ENCODE measurements around the gene PARD3. TPM values are rescaled to one million over a fixed set of nuclear protein-coding genes. Genes with fewer than 3 reads are reported as not detected.

Gene PARD3
- total and polyA plus RNA-seq, 2 experiments from 2014 or later: 47.2 to 59.7 TPM

DNA sequence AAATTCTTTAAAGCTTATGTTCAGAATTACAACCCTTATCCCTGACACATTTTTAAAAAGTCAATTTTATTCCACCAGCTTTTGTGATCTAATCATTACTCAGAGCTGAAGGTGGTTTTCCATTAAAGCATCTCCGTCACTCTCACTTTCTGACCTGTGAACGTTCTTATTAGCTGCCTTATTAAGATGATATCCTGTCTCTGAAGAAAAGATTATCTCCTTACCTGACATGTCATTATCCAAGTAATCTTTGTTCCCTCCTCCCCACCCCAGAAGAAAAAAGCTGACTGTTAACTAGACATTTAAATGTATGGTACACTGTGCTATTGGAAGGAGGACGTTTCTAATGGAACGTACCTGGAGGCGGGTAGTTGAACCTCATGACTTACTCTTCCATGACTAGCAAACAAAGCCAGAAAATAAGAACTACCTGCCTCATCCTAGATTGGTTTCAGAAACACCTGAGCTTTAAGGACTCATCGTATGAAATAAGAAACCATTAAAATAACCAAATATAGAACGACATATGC is 708.7 kb downstream of the PARD3 start:
- no peaks in the 10 kb centered on the region for H3K4me1 ChIP-seq (ENCODE audit: insufficient read depth)
- no peaks in the 10 kb centered on the region for H3K9me2 ChIP-seq (replicated peaks; ENCODE audit: insufficient read depth)
- H3K27ac ChIP-seq: no peak overlapping the region
- no peak for DNase-seq (ENCODE audit: low spot score)
- H3K79me2 ChIP-seq: no peaks in the 10 kb centered on the region
- H3K9me3 ChIP-seq (ENCODE audit: low read depth): no peaks in the 10 kb centered on the region
- WGBS (ENCODE audit: low lambda C conversion rate, missing lambda C conversion rate): 93% methylated on average over 7 of the region's 7 CpGs
- H2AFZ ChIP-seq: no peak overlapping the region
- H3K4me3 ChIP-seq: no peak overlapping the region
- no peaks in the 10 kb centered on the region for H4K20me1 ChIP-seq (ENCODE audit: insufficient read depth, poor library complexity, severe bottlenecking)
- H3K27me3 ChIP-seq: no peaks in the 10 kb centered on the region
- H3K36me3 ChIP-seq (replicated peaks; ENCODE audit: insufficient read depth, low read depth): no peaks in the 10 kb centered on the region
- TF ChIP-seq, protein P1, sequence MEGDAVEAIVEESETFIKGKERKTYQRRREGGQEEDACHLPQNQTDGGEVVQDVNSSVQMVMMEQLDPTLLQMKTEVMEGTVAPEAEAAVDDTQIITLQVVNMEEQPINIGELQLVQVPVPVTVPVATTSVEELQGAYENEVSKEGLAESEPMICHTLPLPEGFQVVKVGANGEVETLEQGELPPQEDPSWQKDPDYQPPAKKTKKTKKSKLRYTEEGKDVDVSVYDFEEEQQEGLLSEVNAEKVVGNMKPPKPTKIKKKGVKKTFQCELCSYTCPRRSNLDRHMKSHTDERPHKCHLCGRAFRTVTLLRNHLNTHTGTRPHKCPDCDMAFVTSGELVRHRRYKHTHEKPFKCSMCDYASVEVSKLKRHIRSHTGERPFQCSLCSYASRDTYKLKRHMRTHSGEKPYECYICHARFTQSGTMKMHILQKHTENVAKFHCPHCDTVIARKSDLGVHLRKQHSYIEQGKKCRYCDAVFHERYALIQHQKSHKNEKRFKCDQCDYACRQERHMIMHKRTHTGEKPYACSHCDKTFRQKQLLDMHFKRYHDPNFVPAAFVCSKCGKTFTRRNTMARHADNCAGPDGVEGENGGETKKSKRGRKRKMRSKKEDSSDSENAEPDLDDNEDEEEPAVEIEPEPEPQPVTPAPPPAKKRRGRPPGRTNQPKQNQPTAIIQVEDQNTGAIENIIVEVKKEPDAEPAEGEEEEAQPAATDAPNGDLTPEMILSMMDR (IDR thresholded peaks at IDR 0.05; ENCODE audit: poor library complexity): no peak
- TF ChIP-seq EZH2phosphoT487 (IDR thresholded peaks at IDR 0.05; ENCODE audit: low read depth, severe bottlenecking, unreplicated experiment): no peak
- no peak for TF ChIP-seq EZH2 (IDR thresholded peaks at IDR 0.05; ENCODE audit: borderline replicate concordance)
- H3K4me2 ChIP-seq: no peak overlapping the region

DNA sequence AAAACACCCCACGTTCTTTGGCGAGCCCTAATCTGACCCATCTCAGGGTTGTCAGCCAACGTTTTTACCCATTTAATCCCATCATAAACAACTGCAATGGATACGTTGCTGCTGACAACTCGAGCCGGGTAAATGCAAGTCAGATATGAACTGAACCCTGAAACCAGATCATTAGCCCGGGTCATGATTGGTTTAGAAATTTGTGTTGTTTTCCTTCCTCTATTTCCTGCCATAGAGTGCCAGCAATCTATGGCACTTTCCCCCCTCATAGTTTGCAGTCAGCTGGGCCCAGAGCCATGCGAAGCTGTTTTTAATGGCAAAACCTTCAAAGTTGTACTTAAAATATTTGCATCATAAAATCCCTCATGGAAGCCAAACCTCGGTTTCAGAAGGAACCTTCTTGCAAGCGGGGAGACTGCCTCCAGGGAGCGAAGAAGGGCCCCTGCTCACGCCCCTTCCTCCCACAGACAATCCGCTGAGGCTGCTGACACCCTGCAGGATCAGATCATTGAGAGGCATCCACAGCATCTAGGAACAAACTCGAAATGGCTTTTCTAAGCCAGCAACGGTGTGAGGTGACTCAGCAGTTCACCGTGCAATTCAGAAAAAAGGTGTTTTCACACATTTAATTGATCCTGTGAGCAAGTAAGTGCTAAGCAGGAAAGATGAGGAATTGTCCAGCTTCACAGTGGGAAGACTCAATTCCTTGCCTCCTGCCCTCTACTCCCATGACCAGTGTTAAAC is 710.1 kb downstream of the PARD3 start:
- 40% methylated on average over 16 of the region's 16 CpGs for WGBS (ENCODE audit: low lambda C conversion rate, missing lambda C conversion rate)
- peak overlapping the region; percentile 3 for H3K4me2 ChIP-seq
- H3K27me3 ChIP-seq: no peaks in the 10 kb centered on the region
- TF ChIP-seq, protein P1 (IDR thresholded peaks at IDR 0.05; ENCODE audit: poor library complexity): no peak
- no peak for TF ChIP-seq EZH2 (IDR thresholded peaks at IDR 0.05; ENCODE audit: borderline replicate concordance)
- no peak for TF ChIP-seq EZH2phosphoT487 (IDR thresholded peaks at IDR 0.05; ENCODE audit: low read depth, severe bottlenecking, unreplicated experiment)
- no peaks in the 10 kb centered on the region for H3K79me2 ChIP-seq
- no peaks in the 10 kb centered on the region for H3K4me1 ChIP-seq (ENCODE audit: insufficient read depth)
- no peak overlapping the region for H3K4me3 ChIP-seq
- no peaks in the 10 kb centered on the region for H3K36me3 ChIP-seq (replicated peaks; ENCODE audit: insufficient read depth, low read depth)
- no peaks in the 10 kb centered on the region for H3K9me2 ChIP-seq (replicated peaks; ENCODE audit: insufficient read depth)
- H4K20me1 ChIP-seq (ENCODE audit: insufficient read depth, poor library complexity, severe bottlenecking): no peaks in the 10 kb centered on the region
- H3K27ac ChIP-seq: no peak overlapping the region
- H2AFZ ChIP-seq: no peak overlapping the region
- DNase-seq (ENCODE audit: low spot score): no peak
- no peaks in the 10 kb centered on the region for H3K9me3 ChIP-seq (ENCODE audit: low read depth)

DNA sequence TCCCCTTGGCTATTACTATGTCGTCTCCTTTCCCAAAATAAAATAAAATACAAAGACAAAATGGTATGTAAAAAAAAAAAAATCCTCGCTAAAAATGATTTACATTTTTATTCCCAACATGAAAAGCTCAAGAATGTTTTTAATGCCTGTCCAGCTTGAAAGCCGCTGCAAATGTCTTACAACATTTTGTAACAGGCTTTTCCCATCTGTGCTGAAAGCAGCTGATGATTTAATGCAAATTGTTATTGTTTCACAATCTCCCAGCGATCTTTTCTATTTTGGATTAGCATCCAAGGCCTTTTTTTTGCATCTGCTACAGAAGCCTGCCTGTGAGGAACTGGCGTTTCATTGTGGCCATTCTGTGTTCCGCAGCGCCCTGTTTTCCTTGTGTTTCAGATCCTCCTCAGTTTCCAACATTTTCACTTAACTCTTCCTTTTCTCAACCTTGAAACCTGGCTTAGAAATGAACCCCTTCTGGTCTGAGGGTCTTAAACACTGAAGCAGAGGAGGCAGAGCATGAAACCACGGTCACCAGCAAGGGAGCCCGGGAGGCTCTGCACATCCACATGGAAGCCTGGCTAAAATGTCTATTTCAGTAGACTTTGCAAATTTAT is 712.1 kb downstream of the PARD3 start:
- no peaks in the 10 kb centered on the region for H3K9me3 ChIP-seq (ENCODE audit: low read depth)
- no peaks in the 10 kb centered on the region for H3K36me3 ChIP-seq (replicated peaks; ENCODE audit: insufficient read depth, low read depth)
- WGBS (ENCODE audit: low lambda C conversion rate, missing lambda C conversion rate): 76% methylated on average over 9 of the region's 9 CpGs
- H3K79me2 ChIP-seq: no peaks in the 10 kb centered on the region
- H2AFZ ChIP-seq: no peak overlapping the region
- TF ChIP-seq, protein P1 (IDR thresholded peaks at IDR 0.05; ENCODE audit: poor library complexity): no peak
- no peak for TF ChIP-seq EZH2phosphoT487 (IDR thresholded peaks at IDR 0.05; ENCODE audit: low read depth, severe bottlenecking, unreplicated experiment)
- no peak for TF ChIP-seq EZH2 (IDR thresholded peaks at IDR 0.05; ENCODE audit: borderline replicate concordance)
- no peaks in the 10 kb centered on the region for H3K4me1 ChIP-seq (ENCODE audit: insufficient read depth)
- no peaks in the 10 kb centered on the region for H3K9me2 ChIP-seq (replicated peaks; ENCODE audit: insufficient read depth)
- no peak for DNase-seq (ENCODE audit: low spot score)
- H3K27ac ChIP-seq: peak overlapping the region; percentile 73
- H3K4me2 ChIP-seq: peak overlapping the region; percentile 19
- H4K20me1 ChIP-seq (ENCODE audit: insufficient read depth, poor library complexity, severe bottlenecking): no peaks in the 10 kb centered on the region
- H3K27me3 ChIP-seq: no peaks in the 10 kb centered on the region
- no peak overlapping the region for H3K4me3 ChIP-seq
